ENCODE measurements around the gene TBX18. TPM values are rescaled to one million over a fixed set of nuclear protein-coding genes. Genes with fewer than 3 reads are reported as not detected.

The TBX18 gene
- total and polyA plus RNA-seq, 9 of the 15 experiments (the other 6 are each of a cell fraction or from before 2014, with no cell fraction given) = 4.0 to 36.1 (median 20.7) TPM

- peak; percentile 13 to 47 (median 43); a peak in 3 of 6 replicates for TF ChIP-seq CTCF (IDR thresholded peaks at IDR 0.05 in 2 of 3, conservative IDR thresholded peaks at IDR 0.05 in 1 of 3; ENCODE audit: insufficient read depth in 2 of 3, low read depth in 1 of 3, low read length in 3 of 3)
- TF ChIP-seq KAT7 (CRISPR knock-in tag; IDR thresholded peaks at IDR 0.05; ENCODE audit: borderline replicate concordance) = 0 out of 2 replicates have a peak, but pooled peaks have one; percentile 29
- TF ChIP-seq TGIF2 (CRISPR knock-in tag; IDR thresholded peaks at IDR 0.05) = 0 out of 2 replicates have a peak, but pooled peaks have one; percentile 59
- peak; percentile 29; the same call in 1 of the 2 replicates for TF ChIP-seq STAG1 (CRISPR knock-in tag; IDR thresholded peaks at IDR 0.05; ENCODE audit: borderline replicate concordance)
- peak; percentile 63; the same call in 1 of the 2 replicates for TF ChIP-seq AFF4 (CRISPR knock-in tag; IDR thresholded peaks at IDR 0.05)
- TF ChIP-seq SAP30 (IDR thresholded peaks at IDR 0.05; ENCODE audit: borderline replicate concordance, insufficient read depth, low read depth, low read length, poor library complexity, severe bottlenecking) = peak; percentile 43
- TF ChIP-seq CBX1 (IDR thresholded peaks at IDR 0.05; ENCODE audit: low read depth) = no peak
- peak in 1 of 2 experiments; percentile 50; a peak in 1 of 4 replicates for TF ChIP-seq SIN3A (IDR thresholded peaks at IDR 0.05; ENCODE audit: borderline replicate concordance in 2 of 2, control insufficient read depth in 1 of 2, low read depth in 2 of 2, low read length in 2 of 2)
- TF ChIP-seq GABPB1 (CRISPR knock-in tag; IDR thresholded peaks at IDR 0.05) = 0 out of 2 replicates have a peak, but pooled peaks have one; percentile 31
- peak; percentile 45 for TF ChIP-seq CHD1 (IDR thresholded peaks at IDR 0.05; ENCODE audit: low read length)
- peak in 1 of 2 experiments; percentile 48; a peak in 1 of 4 replicates for TF ChIP-seq MLLT1 (IDR thresholded peaks at IDR 0.05)
- TF ChIP-seq GATAD2A (IDR thresholded peaks at IDR 0.05) = 0 out of 2 replicates have a peak, but pooled peaks have one; percentile 23
- TF ChIP-seq MCM5 (IDR thresholded peaks at IDR 0.05; ENCODE audit: low read depth) = no peak
Observed at GRCh38 chr6:84762220-84763002, 2.0 kb downstream of the TBX18 start (continued).
